ENCODE measurements around the gene TGFB1.
"Not testable (repeated sequence)": the region's sequence is repeated elsewhere in the genome, so short reads cannot be mapped to it uniquely, and the experiment has no call there.

TGFB1 gene

DNA sequence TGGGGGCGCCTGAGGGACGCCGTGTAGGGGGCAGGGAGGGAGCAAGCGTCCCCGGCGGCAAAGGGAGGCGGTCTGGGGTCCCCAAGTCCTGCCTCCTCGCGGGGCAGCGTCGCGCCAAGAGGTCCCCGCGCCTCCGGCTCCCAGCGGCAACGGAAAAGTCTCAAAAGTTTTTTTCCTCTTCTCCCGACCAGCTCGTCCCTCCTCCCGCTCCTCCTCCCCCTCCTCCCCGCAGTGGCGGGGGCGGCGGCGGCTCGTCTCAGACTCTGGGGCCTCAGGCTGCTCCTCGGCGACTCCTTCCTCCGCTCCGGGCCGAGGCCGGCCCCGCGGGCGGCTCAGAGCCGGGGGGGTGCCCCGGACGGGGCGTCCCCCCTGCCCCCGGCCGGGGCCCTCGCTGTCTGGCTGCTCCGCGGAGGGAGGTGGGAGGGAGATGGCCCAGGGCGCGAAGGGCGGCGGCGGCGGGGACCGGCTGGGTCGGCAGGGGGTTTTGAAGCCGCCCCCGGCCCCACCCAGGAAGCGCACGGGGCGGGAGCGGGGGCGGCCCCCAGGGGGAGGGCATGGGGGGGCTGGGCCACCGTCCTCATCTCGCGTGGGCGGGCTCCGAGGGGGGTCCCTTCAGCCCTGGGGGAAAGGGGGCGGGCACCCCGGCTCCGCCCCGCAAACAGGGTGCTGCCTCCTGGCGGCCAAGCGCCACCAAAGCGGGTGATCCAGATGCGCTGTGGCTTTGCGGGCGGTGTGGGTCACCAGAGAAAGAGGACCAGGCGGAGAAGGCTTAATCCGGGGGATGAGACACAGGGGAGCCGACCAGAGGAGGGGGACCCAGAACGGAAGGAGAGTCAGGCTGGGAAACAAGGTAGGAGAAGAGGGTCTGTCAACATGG lies at the start of gene TGFB1:
Gene TGFB1 (minus strand): TSS at position 457 of the 877 bp plus-strand sequence. CDS start 878 bp downstream, outside the sequence.
- DNase-seq (ENCODE audit: low read depth) = peak; percentile 92

DNA sequence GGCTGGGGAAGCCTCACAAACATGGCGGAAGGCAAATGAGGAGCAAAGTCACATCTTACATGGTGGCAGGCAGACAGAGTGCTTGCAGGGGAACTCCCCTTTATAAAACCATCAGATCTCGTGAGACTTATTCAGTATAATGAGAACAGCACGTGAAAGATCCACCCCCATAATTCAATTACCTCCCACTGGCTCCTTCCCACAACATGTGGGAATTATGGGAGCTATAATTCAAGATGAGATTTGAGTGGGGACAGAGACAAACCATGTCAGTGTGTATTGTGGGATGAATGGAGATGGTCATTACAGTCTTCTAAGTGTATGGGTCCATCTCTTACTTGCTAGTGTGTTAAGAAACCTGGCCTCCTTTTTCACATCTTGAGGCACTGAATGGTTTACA lies 48.3 kb upstream of the TGFB1 start:
- no peak for DNase-seq (ENCODE audit: low read depth)

DNA sequence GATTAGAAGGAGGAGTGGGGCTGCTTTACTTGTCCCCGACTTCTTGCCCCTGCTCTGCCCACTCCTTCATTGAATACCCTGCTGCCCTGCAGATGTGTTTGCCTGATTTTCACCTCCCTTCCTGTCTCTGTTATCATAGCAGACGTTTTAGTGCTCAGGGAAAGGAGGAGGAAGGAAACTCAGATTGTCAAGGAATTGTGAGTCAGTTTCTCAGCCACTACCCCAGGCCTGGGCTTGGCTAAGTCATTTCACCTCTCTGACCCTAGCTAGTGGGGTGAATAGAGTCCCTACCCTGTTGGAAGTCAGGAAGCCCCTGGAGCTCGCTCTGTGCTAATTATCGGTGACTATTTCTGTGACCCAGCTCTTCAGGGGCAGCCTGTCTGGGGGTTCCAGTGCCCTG lies 47.8 kb upstream of the TGFB1 start:
- DNase-seq (ENCODE audit: low read depth) = no peak

DNA sequence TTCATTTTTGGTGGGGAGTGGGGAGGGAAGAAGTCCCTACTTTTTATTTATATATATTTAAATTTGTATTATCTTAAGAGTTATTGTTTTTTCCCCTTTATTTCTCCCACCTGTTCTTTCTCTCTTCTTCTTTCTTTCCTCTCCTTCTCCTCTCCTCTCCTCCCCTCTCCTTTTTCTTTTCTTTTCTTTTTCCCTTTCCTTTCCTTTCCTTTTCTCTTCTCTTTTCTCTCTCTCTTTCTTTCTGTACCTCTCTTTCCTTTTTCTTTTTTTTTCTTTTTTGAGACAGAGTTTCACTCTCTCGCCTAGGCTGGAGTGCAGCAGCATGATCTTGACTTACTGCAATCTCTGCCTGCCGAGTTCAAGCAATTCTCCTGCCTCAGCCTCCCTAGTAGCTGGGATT lies 45.8 kb upstream of the TGFB1 start:
- DNase-seq (ENCODE audit: low read depth) = no peak

DNA sequence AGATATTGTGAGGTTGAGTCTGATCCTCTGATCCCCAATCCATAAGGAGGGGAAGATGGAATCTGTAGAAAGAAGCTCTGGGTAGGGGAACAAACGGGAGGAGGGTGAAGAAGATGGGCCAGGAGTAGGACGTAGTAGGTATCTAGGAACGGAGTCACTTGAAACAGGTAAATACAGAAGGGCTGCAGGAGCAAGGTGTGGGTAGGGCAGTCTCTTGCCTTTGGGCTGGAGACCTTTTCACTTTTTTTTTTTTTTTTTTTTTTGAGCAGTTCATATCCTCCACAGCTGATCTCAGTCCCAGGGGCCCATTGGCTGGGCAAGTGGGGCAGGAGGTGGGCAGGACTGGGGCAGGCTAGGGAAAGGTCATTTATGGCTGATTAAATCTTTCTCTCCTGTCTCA lies 45.4 kb upstream of the TGFB1 start:
- no peak for DNase-seq (ENCODE audit: low read depth)

DNA sequence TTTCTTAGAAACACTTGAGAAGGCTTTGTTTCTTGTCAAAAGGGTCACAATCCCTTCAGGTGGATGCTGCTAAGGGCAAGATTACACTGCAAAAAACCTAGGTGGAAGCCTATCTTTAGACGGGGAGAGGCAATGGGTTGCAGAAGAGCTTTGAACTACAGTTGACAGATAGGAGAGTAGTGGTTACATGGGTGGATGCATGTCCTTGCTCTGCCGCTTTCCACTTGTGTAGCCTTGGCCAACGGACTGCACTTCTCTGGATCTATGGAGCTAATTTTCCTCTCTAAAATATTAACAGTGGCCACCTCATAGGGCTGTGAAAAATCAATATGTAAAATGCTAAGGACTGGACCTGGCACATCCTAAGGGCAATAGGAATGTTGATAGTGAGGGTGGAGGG lies 44.9 kb upstream of the TGFB1 start:
- no peak for DNase-seq (ENCODE audit: low read depth)

DNA sequence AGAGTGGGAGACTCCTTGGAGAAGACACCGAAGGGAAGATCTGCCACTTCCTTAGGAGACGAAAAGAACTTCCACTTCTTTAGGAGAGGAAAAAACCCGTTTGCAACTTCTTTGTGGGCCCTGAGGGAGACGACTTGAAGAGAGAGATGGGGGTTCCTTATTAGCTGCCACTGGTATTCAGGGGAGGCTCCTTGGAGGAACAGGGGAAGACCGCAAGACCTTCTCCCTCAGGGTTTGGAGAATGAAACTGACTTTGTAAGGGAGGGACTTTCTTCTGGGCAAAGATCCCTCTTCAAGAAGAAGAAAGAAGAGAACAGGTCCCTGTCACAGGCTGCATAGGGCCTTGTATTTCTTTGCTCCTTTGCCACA lies 44.3 kb upstream of the TGFB1 start:
- no peak for DNase-seq (ENCODE audit: low read depth)

DNA sequence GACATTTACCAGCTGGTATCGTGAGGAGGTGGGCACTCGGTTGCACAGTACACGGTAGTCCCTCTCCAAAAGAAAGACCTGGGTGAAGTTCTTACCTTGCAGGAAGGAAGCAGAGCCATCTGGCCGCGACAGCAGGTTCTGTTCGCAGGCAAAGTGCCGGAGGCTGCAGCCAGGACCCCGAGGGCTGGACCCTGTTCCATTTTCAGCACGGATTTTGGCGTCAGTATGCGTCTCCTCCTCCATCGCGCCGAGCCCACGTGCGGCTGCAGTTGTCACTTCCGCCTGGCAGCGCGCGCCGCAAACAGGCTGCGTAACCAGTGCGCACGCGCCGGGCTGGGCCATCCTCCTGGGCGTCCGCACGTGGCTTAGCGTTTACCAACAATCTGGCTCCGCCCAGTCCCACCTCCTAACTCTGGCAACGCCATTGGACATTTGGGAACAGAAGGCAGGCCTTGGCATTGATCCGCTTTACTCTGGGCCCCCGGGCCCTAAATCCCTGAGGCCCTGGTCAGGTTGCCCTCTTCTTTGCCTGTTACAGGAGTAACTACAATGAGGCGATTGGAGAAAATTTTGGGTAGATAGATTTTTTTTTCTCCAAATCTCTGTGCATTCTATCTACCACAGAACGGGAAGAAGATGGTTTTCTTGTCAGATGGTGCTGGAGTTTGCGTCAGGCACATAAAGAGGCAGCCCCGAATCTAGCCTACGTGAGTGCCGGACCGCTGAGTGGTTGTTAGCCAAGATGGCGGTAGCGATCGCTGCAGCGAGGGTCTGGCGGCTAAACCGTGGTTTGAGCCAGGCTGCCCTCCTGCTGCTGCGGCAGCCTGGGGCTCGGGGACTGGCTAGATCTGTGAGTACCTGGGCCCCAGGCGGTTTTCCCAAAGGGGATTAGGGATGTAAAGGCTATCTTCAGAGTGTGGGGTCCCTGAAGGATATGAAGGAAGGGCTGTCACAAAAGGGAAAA lies 43.6 kb upstream of the TGFB1 start, which contains the start of the genes BCKDHA and EXOSC5:
Gene BCKDHA (plus strand): TSS at position 733 of the 964 bp plus-strand sequence. CDS start 10 bp downstream, at position 743.
Gene EXOSC5 (minus strand): TSS at position 274 of the 964 bp plus-strand sequence. CDS start 31 bp downstream, at position 243.
- DNase-seq (ENCODE audit: low read depth) = peak; percentile 99

DNA sequence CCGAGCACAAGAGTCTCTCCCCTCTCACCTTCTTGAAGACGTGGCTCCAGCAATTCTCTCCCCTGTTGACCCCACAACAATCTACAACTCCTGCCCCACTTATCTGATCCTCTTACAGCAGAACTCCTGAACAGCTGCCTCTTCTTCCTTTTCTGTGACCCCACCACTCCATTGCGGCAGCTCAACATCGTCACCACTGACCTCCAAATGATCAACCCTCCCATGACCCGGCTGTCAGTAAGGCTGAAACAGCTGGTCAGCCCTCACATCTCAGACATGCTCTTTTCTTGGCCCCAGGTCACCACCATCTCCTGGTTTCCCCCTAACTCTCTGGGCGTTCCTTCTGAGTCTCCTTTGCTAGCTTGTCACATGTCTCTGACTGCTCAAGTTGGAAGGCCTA lies 41.6 kb upstream of the TGFB1 start:
- DNase-seq (ENCODE audit: low read depth) = no peak

DNA sequence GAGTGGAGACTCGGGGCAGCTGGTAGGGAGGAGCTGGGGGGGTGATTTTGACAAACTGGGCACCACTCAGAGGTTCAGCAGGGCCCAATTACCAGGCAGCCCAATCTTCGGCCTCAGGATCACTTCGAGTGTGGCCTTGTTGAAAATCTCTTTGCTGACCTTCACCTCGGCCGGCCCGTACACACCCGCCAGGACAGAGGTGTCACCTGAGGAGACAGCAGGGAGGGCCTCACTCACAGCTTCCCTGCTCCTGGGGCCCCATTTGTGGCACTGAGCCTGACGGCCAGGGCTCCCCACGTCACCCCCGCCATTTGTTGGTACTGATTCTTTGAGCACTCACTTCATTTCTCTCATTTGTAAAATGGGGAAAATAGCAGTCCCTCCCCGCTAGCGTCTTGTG lies 39.1 kb upstream of the TGFB1 start:
- DNase-seq (ENCODE audit: low read depth) = no peak

DNA sequence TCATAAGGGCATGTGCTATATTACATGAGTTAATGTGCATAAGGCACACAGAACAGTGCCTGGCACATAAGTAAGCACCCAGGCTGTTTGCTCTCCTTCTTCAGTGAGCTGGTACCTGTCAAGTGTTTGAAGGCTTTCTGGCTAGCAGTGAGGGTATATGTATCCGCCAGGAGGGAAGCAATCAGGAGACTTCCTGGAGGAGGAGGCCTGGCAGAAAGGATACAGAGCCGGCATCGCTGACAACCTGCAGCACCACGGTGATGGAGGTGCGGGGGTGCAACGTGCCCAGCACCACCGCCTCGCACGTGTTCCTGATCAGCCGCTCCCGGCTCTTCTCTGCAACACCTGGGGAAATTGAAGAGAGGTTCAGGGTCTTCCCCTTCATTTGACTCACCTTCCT lies 37.9 kb upstream of the TGFB1 start:
- no peak for DNase-seq (ENCODE audit: low read depth)

DNA sequence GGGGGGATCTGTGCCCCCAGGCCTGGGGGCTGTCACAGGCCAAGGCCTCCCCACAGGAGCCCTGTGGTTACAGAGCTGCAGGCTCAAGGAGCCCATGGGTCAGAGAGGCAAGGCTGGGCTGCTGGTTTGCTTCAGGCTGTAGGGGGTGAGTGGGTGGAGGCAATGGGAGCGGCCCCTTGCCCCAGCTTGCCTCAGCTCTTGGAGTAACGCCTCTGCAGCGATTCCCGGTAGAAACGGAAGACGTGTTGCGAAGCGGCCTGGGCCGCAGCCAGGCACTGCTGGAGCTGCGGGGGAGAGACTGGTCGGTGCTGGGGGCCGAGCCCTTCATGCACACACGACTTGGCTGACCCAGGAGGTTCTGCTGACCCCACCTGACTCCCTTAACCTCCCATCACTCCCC lies 32.7 kb upstream of the TGFB1 start:
- no peak for DNase-seq (ENCODE audit: low read depth)

DNA sequence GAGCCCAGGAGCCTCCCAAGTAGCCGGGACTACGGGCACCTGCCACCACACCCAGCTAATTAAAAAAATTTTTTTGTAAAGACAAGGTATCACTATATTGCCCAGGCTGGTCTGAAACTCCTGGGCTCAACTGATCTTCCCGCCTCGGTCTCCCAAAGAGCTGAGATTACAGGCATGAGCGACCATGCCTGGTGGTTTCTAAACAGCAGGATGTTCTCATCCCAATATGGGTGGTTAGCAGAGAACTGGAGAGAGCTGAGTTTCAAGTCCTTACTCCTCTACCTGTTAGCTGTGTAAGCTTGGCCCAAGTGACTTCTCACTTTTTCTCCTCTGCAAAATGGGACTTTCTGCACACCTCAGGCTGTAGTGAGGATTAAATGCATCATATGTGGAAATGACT lies 30.6 kb upstream of the TGFB1 start:
- DNase-seq (ENCODE audit: low read depth) = no peak

DNA sequence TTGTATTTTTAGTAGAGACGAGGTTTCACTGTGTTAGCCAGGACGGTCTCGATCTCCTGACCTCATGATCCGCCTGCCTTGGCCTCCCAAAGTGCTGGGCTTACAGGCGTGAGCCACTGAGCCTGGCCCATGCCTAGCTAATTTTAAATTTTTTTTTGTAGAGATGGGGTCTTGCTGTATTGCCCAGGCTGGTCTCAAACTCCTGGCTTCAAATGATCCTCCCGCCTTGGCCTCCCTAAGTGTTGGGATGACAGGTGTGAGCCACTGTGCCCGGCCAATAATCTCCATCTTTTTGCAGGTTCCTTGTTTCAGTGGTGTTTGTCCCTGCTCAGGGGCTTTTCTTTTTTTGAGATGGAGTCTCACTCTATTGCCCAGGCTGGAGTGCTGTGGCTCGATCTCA lies 27.8 kb upstream of the TGFB1 start:
- DNase-seq (ENCODE audit: low read depth) = not testable (repeated sequence)

DNA sequence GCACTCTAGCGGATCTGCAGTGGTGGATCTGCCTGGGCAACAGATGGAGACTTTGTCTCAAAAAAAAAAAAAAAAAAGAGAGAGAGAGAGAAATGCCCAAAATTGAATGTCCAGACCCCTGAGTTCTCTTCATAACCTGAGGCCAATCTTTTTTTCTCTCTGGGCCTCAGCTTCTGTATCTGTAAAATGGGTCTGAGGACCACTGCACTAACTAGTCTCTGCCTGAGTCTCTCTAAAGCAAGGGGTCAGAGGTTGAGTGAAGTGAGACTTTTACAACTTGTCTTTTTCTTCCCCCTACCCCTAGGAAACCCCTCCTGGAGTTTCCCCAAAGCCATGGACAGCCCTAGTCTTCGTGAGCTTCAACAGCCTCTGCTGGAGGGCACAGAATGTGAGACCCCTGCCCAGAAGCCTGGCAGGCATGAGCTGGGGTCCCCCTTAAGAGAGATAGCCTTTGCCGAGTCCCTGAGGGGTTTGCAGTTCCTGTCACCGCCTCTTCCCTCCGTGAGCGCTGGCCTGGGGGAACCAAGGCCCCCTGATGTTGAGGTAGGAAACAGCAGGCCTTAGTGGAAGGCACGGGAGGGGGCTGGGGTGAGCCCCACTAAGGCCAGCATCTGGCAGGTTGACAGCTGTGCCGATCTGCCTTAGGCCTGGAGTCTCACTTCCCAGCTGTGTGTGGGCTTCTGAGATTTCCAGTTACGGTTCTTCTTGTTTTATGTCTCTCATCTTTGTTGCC lies 24.4 kb upstream of the TGFB1 start:
- no peak for DNase-seq (ENCODE audit: low read depth)

DNA sequence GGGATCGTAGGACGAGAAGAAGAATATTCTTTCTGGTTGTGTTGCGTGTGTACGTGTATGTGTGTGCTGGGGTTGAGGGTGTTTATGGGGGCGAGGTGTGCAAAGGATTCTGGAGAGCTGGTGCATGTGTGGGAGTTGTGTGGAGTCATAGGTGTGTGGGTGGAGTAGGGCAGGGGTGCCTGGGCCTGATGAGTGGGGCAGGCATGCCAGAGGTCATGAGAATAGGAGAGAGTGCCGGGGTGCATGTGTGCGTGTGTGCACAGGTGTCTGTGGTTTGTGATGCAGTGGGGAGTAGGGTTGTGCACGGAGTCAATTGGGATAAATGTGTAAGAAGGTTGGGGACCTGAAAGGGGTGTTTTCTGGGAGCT lies 23.3 kb upstream of the TGFB1 start:
- DNase-seq (ENCODE audit: low read depth) = no peak

DNA sequence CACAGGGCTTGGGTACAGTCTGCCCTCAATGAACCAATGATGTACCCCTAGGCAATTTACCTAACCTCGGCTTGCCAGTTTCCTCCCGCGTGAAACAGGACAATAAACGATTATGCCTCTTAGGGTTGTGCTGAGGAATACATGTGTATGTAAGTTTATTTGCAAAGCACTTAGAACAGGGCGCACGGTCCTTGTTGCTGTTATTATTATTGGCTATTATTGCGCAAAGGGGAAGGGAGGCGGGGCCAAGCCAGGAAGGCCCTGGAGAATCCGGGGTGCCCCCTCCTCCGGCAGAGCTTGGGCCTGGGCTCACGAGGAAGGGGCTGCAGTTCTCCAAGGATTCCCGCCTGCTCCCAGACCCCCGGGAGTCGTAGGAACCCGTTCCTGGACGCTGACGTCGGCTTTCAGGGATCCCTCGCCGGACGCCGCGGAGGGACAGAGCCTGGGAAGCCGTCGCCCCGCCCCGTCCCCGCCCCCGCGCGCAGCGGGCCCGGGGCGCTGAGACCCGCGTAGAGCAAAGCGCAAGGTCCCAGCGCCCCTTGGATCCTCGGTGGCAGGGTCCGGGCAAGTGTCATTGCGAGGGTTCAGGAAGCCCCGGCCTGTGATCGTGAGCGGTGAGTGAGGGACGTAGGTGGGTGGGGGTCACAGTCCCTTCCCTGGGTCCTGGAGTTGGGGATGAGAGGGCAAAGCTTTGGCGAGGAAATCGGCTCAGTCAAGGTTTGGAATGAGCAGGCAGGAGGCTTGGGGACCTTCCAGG lies 22.7 kb upstream of the TGFB1 start, which contains the start of gene TMEM91:
Gene TMEM91 (plus strand): TSS at position 293 of the 757 bp plus-strand sequence. CDS start 1,777 bp downstream, outside the sequence.
- no peak for DNase-seq (ENCODE audit: low read depth)

DNA sequence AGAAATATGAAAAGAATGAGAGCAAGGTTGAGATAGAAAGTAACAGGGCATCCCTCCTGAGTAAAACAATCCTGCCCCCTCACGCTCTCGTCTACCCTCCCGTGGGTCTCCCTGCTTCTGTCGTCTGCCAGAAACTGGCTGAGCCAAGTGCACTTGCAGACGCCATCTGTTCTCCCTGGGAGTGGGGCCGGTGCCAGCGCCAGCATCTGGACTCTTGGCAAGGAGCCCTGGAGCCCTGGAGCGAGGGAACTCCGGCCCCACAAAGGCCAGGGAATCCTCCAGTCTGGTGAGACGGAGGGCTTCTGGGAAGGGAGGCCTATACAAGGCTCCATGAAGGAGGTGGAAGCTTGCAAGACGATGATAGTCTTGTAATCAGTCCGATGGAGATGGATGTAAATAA lies 20.3 kb upstream of the TGFB1 start:
- no peak for DNase-seq (ENCODE audit: low read depth)

DNA sequence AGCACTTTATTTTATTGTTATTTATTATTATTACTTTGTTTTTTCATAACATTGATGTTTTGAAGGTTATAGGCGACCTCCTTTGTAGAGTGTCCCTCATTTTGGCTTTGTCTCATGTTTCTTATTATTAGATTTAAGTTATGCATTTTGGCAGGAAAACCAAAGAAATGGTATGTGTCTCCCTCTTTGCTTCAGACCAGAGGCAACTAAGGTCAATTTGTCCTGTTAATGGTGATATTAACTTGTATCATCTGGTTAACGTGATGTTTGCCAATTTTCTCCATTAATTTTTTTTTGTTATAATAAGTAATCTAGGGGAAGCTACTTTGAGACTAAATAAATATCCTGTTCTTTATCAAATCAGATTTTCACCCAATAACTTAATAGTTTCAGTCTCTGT lies 18.8 kb upstream of the TGFB1 start:
- no peak for DNase-seq (ENCODE audit: low read depth)

DNA sequence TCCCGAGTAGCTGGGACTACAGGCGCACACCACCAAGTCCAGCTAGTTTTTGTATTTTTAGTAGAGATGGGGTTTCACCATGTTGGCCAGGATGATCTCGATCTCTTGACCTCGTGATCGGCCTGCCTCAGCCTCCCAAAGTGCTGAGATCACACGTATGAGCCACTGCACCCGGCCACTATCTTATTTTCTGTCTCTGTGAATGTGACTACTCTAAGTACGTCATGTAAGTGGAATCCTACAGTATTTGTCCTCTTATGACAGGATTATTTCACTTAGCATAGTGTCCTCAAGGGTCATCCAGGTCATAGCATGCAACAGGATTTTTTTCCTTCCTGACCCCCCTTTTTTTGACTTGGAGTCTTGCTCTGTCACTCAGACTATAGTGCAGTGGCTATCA lies 17.8 kb upstream of the TGFB1 start:
- DNase-seq (ENCODE audit: low read depth) = no peak

DNA sequence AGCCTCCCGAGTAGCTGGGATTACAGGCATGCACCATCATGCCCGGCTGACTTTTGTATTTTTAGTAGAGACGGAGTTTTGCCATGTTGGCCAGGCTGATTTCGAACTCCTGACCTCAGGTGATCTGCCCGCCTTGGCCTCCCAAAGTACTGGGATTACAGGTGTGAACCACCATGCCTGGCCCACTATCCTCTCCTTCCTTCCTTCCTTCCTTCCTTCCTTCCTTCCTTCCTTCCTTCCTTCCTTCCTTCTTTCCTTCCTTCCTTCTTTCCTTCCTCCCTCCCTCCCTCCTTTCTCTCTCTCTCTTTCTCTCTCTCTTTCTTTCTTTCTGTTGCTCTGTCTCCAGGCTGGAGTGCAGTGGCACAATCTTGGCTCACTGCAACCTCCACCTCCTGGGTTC lies 17.4 kb upstream of the TGFB1 start:
- DNase-seq (ENCODE audit: low read depth) = not testable (repeated sequence)

Measured in activated T-cell treated with anti-CD3 and anti-CD28 coated beads for 1 hour (primary cell).